ENCODE data around the gene VPS50.

VPS50 gene

GRCh38 chr7:93301736-93302135, 69.6 kb downstream of the VPS50 start:
- TF ChIP-seq CTCF (IDR thresholded peaks at IDR 0.05; ENCODE audit: insufficient read depth, low read length) (no peak), GABPA (IDR thresholded peaks at IDR 0.05; ENCODE audit: low read depth) (no peak), REST (IDR thresholded peaks at IDR 0.05; ENCODE audit: insufficient replicate concordance, low read depth) (no peak), SPI1 (IDR thresholded peaks at IDR 0.05; ENCODE audit: borderline replicate concordance, low read depth) (no peak), POLR2AphosphoS5 (IDR thresholded peaks at IDR 0.05; ENCODE audit: low read depth) (no peak)
- Histone ChIP-seq H3K4me3 (replicated peaks; ENCODE audit: insufficient read depth, low read length) (no peak overlapping the region), H3K27ac (replicated peaks) (no peak overlapping the region), H3K27me3 (ENCODE audit: insufficient read depth, poor library complexity, severe bottlenecking) (no peaks in the 10 kb centered on the region)
- DNase-seq (ENCODE audit: low read depth in 1 of 2, low spot score in 1 of 2) = no peak

- TF ChIP-seq REST (IDR thresholded peaks at IDR 0.05; ENCODE audit: insufficient replicate concordance, low read depth) (no peak), CTCF (IDR thresholded peaks at IDR 0.05; ENCODE audit: insufficient read depth, low read length) (no peak), GABPA (IDR thresholded peaks at IDR 0.05; ENCODE audit: low read depth) (no peak), POLR2AphosphoS5 (IDR thresholded peaks at IDR 0.05; ENCODE audit: low read depth) (no peak), SPI1 (IDR thresholded peaks at IDR 0.05; ENCODE audit: borderline replicate concordance, low read depth) (no peak)
- no peak for DNase-seq (ENCODE audit: low read depth in 1 of 2, low spot score in 1 of 2)
- Histone ChIP-seq H3K4me3 (replicated peaks; ENCODE audit: insufficient read depth, low read length) (no peak overlapping the region), H3K27ac (replicated peaks) (no peak overlapping the region), H3K27me3 (ENCODE audit: insufficient read depth, poor library complexity, severe bottlenecking) (no peaks in the 10 kb centered on the region)
These were observed 75.0 kb downstream of the VPS50 start for GRCh38 chr7:93307131-93307660.

GRCh38 chr7:93307943-93308342, 75.8 kb downstream of the VPS50 start:
- no peaks in the 10 kb centered on the region for H3K27me3 ChIP-seq (ENCODE audit: insufficient read depth, poor library complexity, severe bottlenecking)
- H3K4me3 ChIP-seq (replicated peaks; ENCODE audit: insufficient read depth, low read length) = no peak overlapping the region
- TF ChIP-seq CTCF (IDR thresholded peaks at IDR 0.05; ENCODE audit: insufficient read depth, low read length) = no peak
- TF ChIP-seq GABPA (IDR thresholded peaks at IDR 0.05; ENCODE audit: low read depth) = no peak
- no peak for DNase-seq (ENCODE audit: low read depth in 1 of 2, low spot score in 1 of 2)
- no peak overlapping the region for H3K27ac ChIP-seq (replicated peaks)

- H3K4me3 ChIP-seq (replicated peaks; ENCODE audit: insufficient read depth, low read length) = no peak overlapping the region
- TF ChIP-seq CTCF (IDR thresholded peaks at IDR 0.05; ENCODE audit: insufficient read depth, low read length) (no peak), GABPA (IDR thresholded peaks at IDR 0.05; ENCODE audit: low read depth) (no peak), POLR2AphosphoS5 (IDR thresholded peaks at IDR 0.05; ENCODE audit: low read depth) (no peak), REST (IDR thresholded peaks at IDR 0.05; ENCODE audit: insufficient replicate concordance, low read depth) (no peak), SPI1 (IDR thresholded peaks at IDR 0.05; ENCODE audit: borderline replicate concordance, low read depth) (no peak)
- H3K27ac ChIP-seq (replicated peaks) = no peak overlapping the region
- DNase-seq (ENCODE audit: low read depth in 1 of 2, low spot score in 1 of 2) = no peak
- H3K27me3 ChIP-seq (ENCODE audit: insufficient read depth, poor library complexity, severe bottlenecking) = no peaks in the 10 kb centered on the region
These were observed 78.2 kb downstream of the VPS50 start for GRCh38 chr7:93310346-93310745.
